ENCODE data around the gene ZNRF1.

Gene ZNRF1

DNA sequence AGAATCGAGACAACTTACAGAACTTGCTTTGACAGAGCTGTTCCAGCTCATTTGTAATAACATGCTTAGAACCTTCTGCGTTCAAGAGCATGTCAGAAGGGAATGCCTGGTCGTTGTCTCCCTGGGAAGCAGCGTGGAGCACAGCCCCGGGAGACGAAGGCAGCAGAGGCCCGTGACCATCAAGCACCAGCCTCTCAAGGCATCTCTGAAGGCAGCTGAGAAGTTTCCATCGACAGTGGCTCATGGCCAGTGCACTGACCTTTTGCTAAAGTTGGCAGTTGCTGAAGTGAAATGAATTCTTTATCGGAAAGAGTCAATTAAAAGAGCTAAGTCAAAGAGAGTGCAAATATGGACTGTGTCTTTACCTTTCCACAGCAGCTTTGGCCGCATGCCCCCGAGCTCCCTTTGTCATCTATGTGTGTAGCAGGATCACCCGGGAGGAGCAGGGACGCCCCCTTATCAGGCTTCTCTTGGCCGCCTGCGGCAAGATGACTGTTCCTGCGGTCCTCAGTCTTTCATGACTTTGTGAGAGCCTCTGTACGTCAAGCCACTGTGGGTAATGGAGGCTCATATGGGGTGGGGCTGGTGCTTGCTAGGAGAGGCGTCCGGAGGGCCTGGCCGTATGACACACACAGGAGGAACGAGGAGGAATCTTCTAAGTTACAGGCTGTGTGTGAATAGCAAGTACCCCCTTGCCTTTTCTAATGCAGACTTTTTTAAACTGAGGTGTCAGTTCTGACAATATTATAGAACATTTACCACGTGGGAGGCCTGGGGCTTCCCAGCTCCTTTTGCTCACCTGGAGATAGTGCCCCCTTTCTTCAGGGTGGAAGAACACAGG lies 63.5 kb downstream of the ZNRF1 start:
- TF ChIP-seq, protein P1, sequence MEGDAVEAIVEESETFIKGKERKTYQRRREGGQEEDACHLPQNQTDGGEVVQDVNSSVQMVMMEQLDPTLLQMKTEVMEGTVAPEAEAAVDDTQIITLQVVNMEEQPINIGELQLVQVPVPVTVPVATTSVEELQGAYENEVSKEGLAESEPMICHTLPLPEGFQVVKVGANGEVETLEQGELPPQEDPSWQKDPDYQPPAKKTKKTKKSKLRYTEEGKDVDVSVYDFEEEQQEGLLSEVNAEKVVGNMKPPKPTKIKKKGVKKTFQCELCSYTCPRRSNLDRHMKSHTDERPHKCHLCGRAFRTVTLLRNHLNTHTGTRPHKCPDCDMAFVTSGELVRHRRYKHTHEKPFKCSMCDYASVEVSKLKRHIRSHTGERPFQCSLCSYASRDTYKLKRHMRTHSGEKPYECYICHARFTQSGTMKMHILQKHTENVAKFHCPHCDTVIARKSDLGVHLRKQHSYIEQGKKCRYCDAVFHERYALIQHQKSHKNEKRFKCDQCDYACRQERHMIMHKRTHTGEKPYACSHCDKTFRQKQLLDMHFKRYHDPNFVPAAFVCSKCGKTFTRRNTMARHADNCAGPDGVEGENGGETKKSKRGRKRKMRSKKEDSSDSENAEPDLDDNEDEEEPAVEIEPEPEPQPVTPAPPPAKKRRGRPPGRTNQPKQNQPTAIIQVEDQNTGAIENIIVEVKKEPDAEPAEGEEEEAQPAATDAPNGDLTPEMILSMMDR (IDR thresholded peaks at IDR 0.05; ENCODE audit: low read depth, low read length): peak; percentile 32
- TF ChIP-seq MYC (IDR thresholded peaks at IDR 0.05; ENCODE audit: low read depth, low read length): no peak
- DNase-seq (ENCODE audit: low read depth): no peak

DNA sequence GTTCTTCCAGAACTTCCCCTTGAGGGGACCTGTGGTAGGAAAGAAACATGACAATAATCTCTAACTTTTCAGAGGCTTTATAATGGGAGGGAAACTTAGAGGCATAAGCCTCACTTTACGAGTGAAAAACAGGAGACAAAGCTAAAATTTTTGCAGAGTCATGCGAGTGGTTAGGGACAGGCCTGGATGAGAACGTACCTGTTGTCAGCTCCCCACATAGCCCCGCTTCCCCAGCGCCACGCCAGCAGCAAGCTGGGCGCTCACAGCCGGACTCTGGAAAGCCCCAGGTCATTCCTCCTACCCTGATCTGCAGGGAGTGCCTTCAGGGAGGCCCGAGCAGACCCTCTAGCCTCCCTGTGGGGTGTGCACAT lies 64.1 kb downstream of the ZNRF1 start:
- TF ChIP-seq POLR2A (IDR thresholded peaks at IDR 0.05; ENCODE audit: extremely low read depth, insufficient read length): no peak
- TF ChIP-seq MYC (IDR thresholded peaks at IDR 0.05; ENCODE audit: low read depth, low read length): no peak
- TF ChIP-seq, protein P2, sequence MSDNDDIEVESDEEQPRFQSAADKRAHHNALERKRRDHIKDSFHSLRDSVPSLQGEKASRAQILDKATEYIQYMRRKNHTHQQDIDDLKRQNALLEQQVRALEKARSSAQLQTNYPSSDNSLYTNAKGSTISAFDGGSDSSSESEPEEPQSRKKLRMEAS (IDR thresholded peaks at IDR 0.05; ENCODE audit: low read depth, low read length): no peak
- TF ChIP-seq, protein P1 (IDR thresholded peaks at IDR 0.05; ENCODE audit: low read depth, low read length): no peak

More for the DNA sequence above, 63.5 kb downstream of the ZNRF1 start:
- H3K4me3 ChIP-seq (ENCODE audit: low read depth, low read length): no peak overlapping the region

DNA sequence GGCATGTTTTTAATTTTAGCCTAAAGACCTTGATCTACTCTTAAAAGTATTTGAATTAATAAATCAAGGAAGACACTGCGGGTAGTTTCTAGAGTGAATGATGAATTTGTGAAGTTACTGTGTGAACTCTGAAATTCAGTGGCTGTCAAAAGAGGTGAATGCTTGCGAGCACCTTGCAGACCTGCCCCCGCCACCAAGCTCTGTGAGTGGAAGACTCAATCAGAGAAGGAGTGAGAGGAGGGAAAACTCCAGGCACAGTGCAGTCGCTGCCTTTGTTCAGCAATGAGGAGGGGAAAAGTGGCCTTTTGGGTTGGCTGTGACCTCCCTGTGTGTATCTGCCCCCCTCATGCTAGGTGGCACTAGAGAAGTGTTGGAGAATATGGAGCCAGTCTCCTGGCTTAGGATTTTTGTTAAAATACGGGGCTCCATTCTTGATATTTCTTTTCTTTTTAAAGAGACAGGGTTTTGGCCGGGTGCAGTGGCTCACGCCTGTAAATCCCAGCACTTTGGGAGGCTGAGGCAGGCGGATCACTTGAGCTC lies 64.8 kb downstream of the ZNRF1 start:
- TF ChIP-seq, protein P1 (IDR thresholded peaks at IDR 0.05; ENCODE audit: low read depth, low read length): peak; percentile 31
- TF ChIP-seq POLR2A (IDR thresholded peaks at IDR 0.05; ENCODE audit: extremely low read depth, insufficient read length): no peak
- TF ChIP-seq MYC (IDR thresholded peaks at IDR 0.05; ENCODE audit: low read depth, low read length): 0 out of 2 replicates have a peak, but pooled peaks have one; percentile 15
- TF ChIP-seq, protein P2 (IDR thresholded peaks at IDR 0.05; ENCODE audit: low read depth, low read length): no peak
- peak; percentile 71 for DNase-seq (ENCODE audit: low read depth)
- no peak overlapping the region for H3K4me3 ChIP-seq (ENCODE audit: low read depth, low read length)

More for the DNA sequence above, 64.1 kb downstream of the ZNRF1 start:
- peak; percentile 53 for DNase-seq (ENCODE audit: low read depth)
- no peak overlapping the region for H3K4me3 ChIP-seq (ENCODE audit: low read depth, low read length)

DNA sequence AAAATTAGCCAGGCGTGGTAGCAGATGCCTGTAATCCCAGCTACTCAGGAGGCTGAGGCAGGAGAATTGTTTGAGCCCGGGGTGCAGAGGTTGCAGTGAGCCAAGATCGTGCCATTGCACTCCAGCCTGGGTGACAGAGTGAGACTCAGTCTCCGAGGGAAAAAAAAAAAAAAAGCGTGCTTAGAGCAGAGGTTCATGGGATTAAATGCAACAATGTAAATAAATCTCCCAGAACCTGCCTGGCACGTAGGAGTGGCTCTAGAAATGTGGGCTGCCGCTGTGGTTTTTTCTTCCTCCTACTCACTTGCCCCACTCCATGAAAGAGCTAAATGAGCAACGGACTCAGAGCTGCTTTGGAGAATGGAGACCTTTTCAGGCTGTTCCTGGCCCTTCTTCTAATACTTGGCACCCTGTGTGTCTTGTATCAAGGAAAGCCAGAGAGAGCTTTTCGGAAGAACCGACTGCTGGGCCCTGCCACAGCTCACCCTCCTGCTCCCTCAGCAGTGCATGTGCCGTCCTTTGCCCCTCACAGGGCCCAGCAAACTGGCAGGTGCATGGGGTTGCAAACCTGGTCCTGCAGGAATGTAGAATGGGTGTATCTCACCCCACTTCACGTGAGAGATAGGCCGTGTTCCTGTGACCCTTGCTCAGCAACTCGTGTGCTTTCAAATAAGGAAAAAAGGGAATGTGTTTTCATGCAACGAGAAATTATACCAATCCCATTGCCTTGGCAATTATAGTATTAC lies 65.8 kb downstream of the ZNRF1 start:
- peak overlapping the region; percentile 50 for H3K4me3 ChIP-seq (ENCODE audit: low read depth, low read length)
- DNase-seq (ENCODE audit: low read depth): peak; percentile 98
- TF ChIP-seq, protein P1 (IDR thresholded peaks at IDR 0.05; ENCODE audit: low read depth, low read length): no peak
- TF ChIP-seq MYC (IDR thresholded peaks at IDR 0.05; ENCODE audit: low read depth, low read length) (peak; percentile 65), POLR2A (IDR thresholded peaks at IDR 0.05; ENCODE audit: extremely low read depth, insufficient read length) (peak; percentile 54)
- TF ChIP-seq, protein P2 (IDR thresholded peaks at IDR 0.05; ENCODE audit: low read depth, low read length): peak; percentile 36; the same call in 1 of the 2 replicates

DNA sequence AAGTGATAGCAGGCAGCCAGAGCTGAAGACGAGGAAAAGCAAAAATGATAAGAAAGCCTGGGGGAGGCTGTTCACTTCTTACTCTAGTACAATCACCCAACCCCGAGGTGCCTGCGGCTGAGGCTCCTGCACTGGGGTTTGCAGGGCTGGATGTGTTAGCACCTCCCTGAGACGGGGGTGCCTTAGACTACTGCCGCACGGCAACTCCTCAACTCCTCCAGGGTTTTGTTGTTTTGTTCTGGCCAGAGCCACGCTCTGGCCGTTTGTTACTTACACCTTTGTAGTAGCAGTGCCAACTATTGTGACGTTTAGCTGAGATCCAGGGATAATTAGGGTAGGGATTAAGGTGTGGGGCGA lies 66.3 kb downstream of the ZNRF1 start:
- peak; percentile 93 for DNase-seq (ENCODE audit: low read depth)
- peak overlapping the region; percentile 50 for H3K4me3 ChIP-seq (ENCODE audit: low read depth, low read length)
- TF ChIP-seq MYC (IDR thresholded peaks at IDR 0.05; ENCODE audit: low read depth, low read length) (peak; percentile 10; the same call in 1 of the 2 replicates), POLR2A (IDR thresholded peaks at IDR 0.05; ENCODE audit: extremely low read depth, insufficient read length) (peak; percentile 30)
- TF ChIP-seq, protein P1 (IDR thresholded peaks at IDR 0.05; ENCODE audit: low read depth, low read length): no peak
- TF ChIP-seq, protein P2 (IDR thresholded peaks at IDR 0.05; ENCODE audit: low read depth, low read length): no peak
